Caco-2 (cell line): ENCODE data around the gene FAM3A. TPM values are rescaled to one million over a fixed set of nuclear protein-coding genes. Genes with fewer than 3 reads are reported as not detected.

ENCODE experiments used
- BruUV-seq: library from RNA; stranded (reverse); fragments of 400-500 nt; replicated peaks from 2 replicates; lab custom pipeline; 2021; lab: Mats Ljungman, UMichigan
- CTCF ChIA-PET: fragments of 300-600 bp; sonication (Branson Sonifier 250); formaldehyde crosslinking; loops from one replicate; lab custom pipeline; 2022; ENCODE audit warnings: antibody characterized with exemption; lab: Charles Lee
- POLR2A ChIA-PET: fragments of 300-600 bp; sonication (Branson Sonifier 250); formaldehyde crosslinking; loops from one replicate; lab custom pipeline; 2022; ENCODE audit warnings: antibody characterized with exemption; lab: Charles Lee
- DNase-seq, 2 experiments: peaks; one replicate each; pipeline versions ENCODE4 v3.0.0 to v3.0.0-alpha.2; 2020 to 2022
- H3K27me3 ChIP-seq: replicated peaks from 2 replicates; pipeline ENCODE4 v1.6.0; 2011; ENCODE audit warnings: low read length; ENCODE audit not compliant: control insufficient read depth, insufficient read depth
- H3K36me3 ChIP-seq: 2 replicates; pipeline ENCODE4 v1.5.1; 2011; ENCODE audit warnings: low read length; ENCODE audit not compliant: control insufficient read depth, insufficient read depth
- H3K4me1 ChIP-seq: fragments of 250-450 bp; sonication (Bioruptor Pico); 2 replicates; pipeline ENCODE4 v1.5.1; 2020; ENCODE audit warnings: mild to moderate bottlenecking
- H3K4me3 ChIP-seq: 2 replicates; pipeline ENCODE4 v1.5.1; 2011; ENCODE audit warnings: low read depth, mild to moderate bottlenecking, control low read depth, low read length
- H3K9me3 ChIP-seq: fragments of 250-450 bp; sonication (Bioruptor Pico); 2 replicates; pipeline ENCODE4 v1.5.1; 2020; ENCODE audit warnings: mild to moderate bottlenecking, moderate library complexity
- H3K27ac Mint-ChIP-seq: one replicate; pipeline ENCODE4 v1.8.0; 2022; ENCODE audit warnings: mixed read lengths; ENCODE audit not compliant: unreplicated experiment
- H3K27me3 Mint-ChIP-seq: one replicate; pipeline ENCODE4 v1.8.0; 2022; ENCODE audit warnings: mixed read lengths; ENCODE audit not compliant: insufficient read depth, unreplicated experiment
- H3K36me3 Mint-ChIP-seq: one replicate; pipeline ENCODE4 v1.8.0; 2022; ENCODE audit warnings: mild to moderate bottlenecking, mixed read lengths; ENCODE audit not compliant: insufficient read depth, unreplicated experiment
- H3K4me1 Mint-ChIP-seq: one replicate; pipeline ENCODE4 v1.8.0; 2022; ENCODE audit warnings: low read depth, mixed read lengths; ENCODE audit not compliant: unreplicated experiment
- H3K4me3 Mint-ChIP-seq: one replicate; pipeline ENCODE4 v1.8.0; 2022; ENCODE audit warnings: mild to moderate bottlenecking, moderate library complexity, mixed read lengths; ENCODE audit not compliant: unreplicated experiment
- H3K9me3 Mint-ChIP-seq: one replicate; pipeline ENCODE4 v1.8.0; 2022; ENCODE audit warnings: mixed read lengths; ENCODE audit not compliant: unreplicated experiment
- CTCF ChIP-seq, 2 experiments: fragments of 200-600 bp in 1 of 2; IDR thresholded peaks; 1 replicate in 1 of 2; 2 replicates in 1 of 2; pipeline versions ENCODE4 v1.5.1 to v1.8.0; 2011 to 2022; ENCODE audit warnings: antibody characterized with exemption in 1 of 2, control low read depth in 1 of 2, inconsistent platforms in 1 of 2, low read depth in 1 of 2, low read length in 1 of 2, mild to moderate bottlenecking in 1 of 2, moderate library complexity in 1 of 2; ENCODE audit not compliant: insufficient read depth in 1 of 2, severe bottlenecking in 1 of 2, unreplicated experiment in 1 of 2
- intact Hi-C: fragments of 100-400 bp; cut with micrococcal nuclease; formaldehyde crosslinking; loops from one replicate; pipeline ENCODE4 v1.10.0; 2022; ENCODE audit not compliant: unreplicated experiment
- total RNA-seq: library from RNA; stranded (reverse); gene quantifications from 2 replicates; pipeline ENCODE4 v1.2.3, GENCODE V29; 2022

The FAM3A gene
- total RNA-seq, 1 experiment from 2014 or later: 27.3 TPM

- peaks cover 4% of the 10 kb centered on the region; the same call in 1 of the 2 replicates for H3K4me1 ChIP-seq
- peak overlapping the region; percentile 70 for H3K4me3 ChIP-seq
- H3K27me3 ChIP-seq: no peaks in the 10 kb centered on the region
- intact Hi-C loops: no loop called here
- Mint-ChIP-seq H3K27ac (no peak overlapping the region), H3K9me3 (no peaks in the 10 kb centered on the region), H3K27me3 (no peaks in the 10 kb centered on the region), H3K4me1 (no peaks in the 10 kb centered on the region), H3K36me3 (peaks cover 15% of the 10 kb centered on the region), H3K4me3 (peak overlapping the region; percentile 71)
- no peak for TF ChIP-seq CTCF (IDR thresholded peaks at IDR 0.05; ENCODE audit: insufficient read depth in 1 of 2, low read depth in 1 of 2, low read length in 1 of 2, severe bottlenecking in 1 of 2, unreplicated experiment in 1 of 2)
- ChIA-PET POLR2A (no interaction called here), CTCF (interaction anchor here (0.5 to 0.6 kb wide), 2 partner anchors 42 to 46 kb away, joined by 4 to 5 read pairs; no protein-coding TSS in a partner anchor)
- 0 out of 2 replicates have a peak, but pooled peaks cover 1% of the 10 kb centered on the region for H3K36me3 ChIP-seq
- H3K9me3 ChIP-seq: no peaks in the 10 kb centered on the region
- BruUV-seq: no TSS peak
- DNase-seq: no peak
These were observed 30.6 kb downstream of the FAM3A start for GRCh38 chrX:154485150-154486051.

- no peak overlapping the region for H3K4me3 ChIP-seq
- Mint-ChIP-seq H3K9me3 (no peaks in the 10 kb centered on the region), H3K36me3 (peaks cover 11% of the 10 kb centered on the region), H3K27ac (no peak overlapping the region), H3K27me3 (no peaks in the 10 kb centered on the region), H3K4me3 (no peak overlapping the region), H3K4me1 (no peaks in the 10 kb centered on the region)
- 0 out of 2 replicates have a peak, but pooled peaks cover 1% of the 10 kb centered on the region for H3K36me3 ChIP-seq
- no peaks in the 10 kb centered on the region for H3K9me3 ChIP-seq
- no peaks in the 10 kb centered on the region for H3K27me3 ChIP-seq
- DNase-seq: no peak
- H3K4me1 ChIP-seq: peaks cover 4% of the 10 kb centered on the region; the same call in 1 of the 2 replicates
- BruUV-seq: no TSS peak
- ChIA-PET CTCF (interaction anchor here (0.5 kb wide), 1 partner anchor 47 kb away, joined by 5 read pairs; no protein-coding TSS in a partner anchor), POLR2A (no interaction called here)
- intact Hi-C loops: no loop called here
- TF ChIP-seq CTCF (IDR thresholded peaks at IDR 0.05; ENCODE audit: insufficient read depth in 1 of 2, low read depth in 1 of 2, low read length in 1 of 2, severe bottlenecking in 1 of 2, unreplicated experiment in 1 of 2): no peak
These were observed 31.5 kb downstream of the FAM3A start for GRCh38 chrX:154484255-154485149.

GRCh38 chrX:154483325-154483724, 32.7 kb downstream of the FAM3A start:
- no peaks in the 10 kb centered on the region for H3K9me3 Mint-ChIP-seq
- BruUV-seq: no TSS peak
- no peak for TF ChIP-seq CTCF (IDR thresholded peaks at IDR 0.05; ENCODE audit: insufficient read depth in 1 of 2, low read depth in 1 of 2, low read length in 1 of 2, severe bottlenecking in 1 of 2, unreplicated experiment in 1 of 2)
- no peaks in the 10 kb centered on the region for H3K4me1 Mint-ChIP-seq
- intact Hi-C loops: no loop called here
- H3K4me1 ChIP-seq: peaks cover 4% of the 10 kb centered on the region; the same call in 1 of the 2 replicates
- H3K27me3 Mint-ChIP-seq: no peaks in the 10 kb centered on the region
- H3K27me3 ChIP-seq: no peaks in the 10 kb centered on the region
- H3K4me3 ChIP-seq: no peak overlapping the region
- H3K9me3 ChIP-seq: no peaks in the 10 kb centered on the region
- peak overlapping the region; percentile 48 for H3K27ac Mint-ChIP-seq
- H3K36me3 Mint-ChIP-seq: peaks cover 22% of the 10 kb centered on the region
- CTCF ChIA-PET: no interaction called here
- 0 out of 2 replicates have a peak, but pooled peaks cover 1% of the 10 kb centered on the region for H3K36me3 ChIP-seq
- DNase-seq: no peak
- POLR2A ChIA-PET: no interaction called here
- no peak overlapping the region for H3K4me3 Mint-ChIP-seq
